DMS 273 (cell line): ENCODE data around the gene ZFP57.

Experiments used
- DNase-seq: peaks from one replicate; lab custom pipeline; 2025; ENCODE audit not compliant: unreplicated experiment; lab: John Stamatoyannopoulos, UW

Gene ZFP57

DNA sequence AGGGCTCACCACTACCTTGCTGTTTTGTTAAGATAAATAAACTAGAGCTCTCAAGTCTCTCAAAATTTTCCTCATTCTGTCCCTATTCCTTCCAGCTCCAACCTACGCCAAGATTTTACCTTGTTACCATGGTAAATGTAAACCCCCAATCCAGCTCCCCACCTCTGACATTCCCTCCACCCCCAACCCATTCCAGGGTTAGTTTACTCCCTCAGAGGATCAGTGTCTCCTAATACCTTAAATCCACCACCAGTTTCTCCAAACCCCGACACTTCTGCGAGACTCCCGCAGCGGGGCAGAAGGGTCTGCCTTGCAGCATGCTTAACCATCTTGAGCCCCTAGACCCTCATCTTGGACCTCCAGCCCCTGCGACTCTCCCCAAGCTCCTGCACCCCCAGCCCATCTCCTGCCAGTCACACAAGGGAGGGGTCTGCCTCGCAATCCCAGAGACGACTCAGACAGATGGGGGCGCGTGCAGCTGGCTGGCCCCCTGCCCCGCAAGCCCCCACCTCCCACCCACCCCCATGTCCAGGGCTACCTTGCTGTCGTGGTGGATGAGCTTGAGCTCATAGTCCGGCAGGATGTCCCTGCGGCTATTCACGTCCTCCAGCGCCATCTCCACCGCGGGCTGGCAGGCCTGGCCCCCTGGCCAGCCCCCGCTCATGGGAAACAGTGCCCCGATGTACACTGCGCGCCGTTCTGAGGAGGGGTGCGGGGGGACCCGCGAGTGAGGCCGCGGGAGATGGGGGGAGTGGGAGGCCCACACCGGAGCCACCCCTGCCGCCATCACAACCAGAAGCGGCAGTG lies 53.8 kb downstream of the ZFP57 start:
- DNase-seq: no peak

DNA sequence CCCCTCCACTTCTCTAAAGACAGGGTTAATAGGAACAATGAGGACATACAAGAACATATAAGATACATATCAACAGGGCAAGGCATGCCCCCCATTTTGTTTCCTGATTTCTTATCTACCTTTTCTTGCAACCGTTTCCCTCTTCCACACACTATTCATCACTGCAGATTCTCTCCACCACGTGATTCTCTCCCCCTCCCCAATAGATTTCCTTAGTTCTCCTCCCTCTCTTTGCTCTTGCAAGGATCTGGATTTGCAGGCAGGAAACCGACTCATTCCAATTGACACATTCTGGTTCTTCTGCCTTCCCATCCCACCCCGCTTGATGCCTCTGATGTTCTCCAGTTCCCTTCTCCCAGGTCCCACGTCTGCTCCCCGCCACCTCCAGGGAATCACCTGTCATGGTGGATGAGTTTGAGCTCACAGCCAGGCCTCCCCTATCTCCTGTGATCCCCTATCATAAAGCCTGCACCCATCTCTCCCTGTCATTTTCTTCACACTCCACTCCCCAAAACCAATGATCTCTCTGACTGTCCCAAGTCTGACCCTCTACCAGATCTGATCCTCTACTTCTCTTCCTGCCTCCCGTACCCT lies 55.5 kb downstream of the ZFP57 start:
- no peak for DNase-seq

DNA sequence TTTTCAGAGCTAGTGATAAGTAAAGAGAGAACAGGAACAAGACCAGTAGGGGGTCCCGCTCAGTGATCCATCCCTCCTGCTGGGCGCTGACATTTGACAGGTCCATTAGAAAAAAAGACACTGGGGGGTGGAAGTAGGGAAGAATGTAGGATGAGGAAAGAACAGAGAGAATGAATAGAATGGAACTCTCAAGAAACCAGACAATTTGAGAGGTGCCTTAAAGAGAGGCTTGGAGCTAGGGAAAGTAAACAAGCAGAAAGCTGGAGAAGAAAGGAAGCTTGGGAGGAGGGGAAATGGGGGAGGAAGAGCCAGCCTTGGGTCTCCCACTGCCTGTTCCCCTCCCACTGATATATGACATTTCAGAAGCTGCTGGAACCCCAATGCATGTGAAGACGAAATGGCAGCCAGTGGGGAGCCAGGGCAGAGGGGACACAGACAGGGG lies 56.4 kb downstream of the ZFP57 start:
- DNase-seq: no peak
